Neural progenitor cell (in vitro differentiated cells): ENCODE measurements around the gene RAD51B.

Experiments used
- EZH2 ChIP-seq: fragments of 200-600 bp; sonication (generic); IDR thresholded peaks from 2 replicates; pipeline ENCODE4 v1.6.1; 2017; ENCODE audit warnings: antibody characterized with exemption, mild to moderate bottlenecking, moderate library complexity
- TF ChIP-seq, protein P1 (sequence below): fragments of 200-600 bp; sonication (generic); IDR thresholded peaks from 2 replicates; pipeline ENCODE4 v1.5.1; 2017; ENCODE audit warnings: antibody characterized with exemption, mild to moderate bottlenecking

DNA sequence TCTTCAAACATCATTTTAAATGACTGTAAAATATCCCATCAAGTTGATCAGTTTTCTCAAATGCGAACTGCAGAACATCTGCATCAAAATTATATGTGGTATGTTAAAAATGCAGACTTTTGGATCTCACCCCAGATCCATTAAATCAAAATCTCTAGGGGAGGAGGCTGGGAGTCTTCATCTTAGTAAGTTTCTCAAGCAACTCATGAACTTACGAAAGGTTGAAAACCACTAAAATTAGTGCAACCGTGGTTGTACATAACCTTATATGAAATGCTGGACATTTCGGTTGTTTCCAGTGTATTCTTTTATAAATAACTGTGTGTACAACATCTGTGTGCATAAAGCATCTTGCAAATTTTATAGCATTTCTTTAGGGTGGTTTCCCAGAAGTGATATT lies 934.1 kb downstream of the RAD51B start:
- TF ChIP-seq, protein P1, sequence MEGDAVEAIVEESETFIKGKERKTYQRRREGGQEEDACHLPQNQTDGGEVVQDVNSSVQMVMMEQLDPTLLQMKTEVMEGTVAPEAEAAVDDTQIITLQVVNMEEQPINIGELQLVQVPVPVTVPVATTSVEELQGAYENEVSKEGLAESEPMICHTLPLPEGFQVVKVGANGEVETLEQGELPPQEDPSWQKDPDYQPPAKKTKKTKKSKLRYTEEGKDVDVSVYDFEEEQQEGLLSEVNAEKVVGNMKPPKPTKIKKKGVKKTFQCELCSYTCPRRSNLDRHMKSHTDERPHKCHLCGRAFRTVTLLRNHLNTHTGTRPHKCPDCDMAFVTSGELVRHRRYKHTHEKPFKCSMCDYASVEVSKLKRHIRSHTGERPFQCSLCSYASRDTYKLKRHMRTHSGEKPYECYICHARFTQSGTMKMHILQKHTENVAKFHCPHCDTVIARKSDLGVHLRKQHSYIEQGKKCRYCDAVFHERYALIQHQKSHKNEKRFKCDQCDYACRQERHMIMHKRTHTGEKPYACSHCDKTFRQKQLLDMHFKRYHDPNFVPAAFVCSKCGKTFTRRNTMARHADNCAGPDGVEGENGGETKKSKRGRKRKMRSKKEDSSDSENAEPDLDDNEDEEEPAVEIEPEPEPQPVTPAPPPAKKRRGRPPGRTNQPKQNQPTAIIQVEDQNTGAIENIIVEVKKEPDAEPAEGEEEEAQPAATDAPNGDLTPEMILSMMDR: no peak
- TF ChIP-seq EZH2: no peak
